HAP-1 (cell line): ENCODE measurements around the gene RSF1.
"Not testable (repeated sequence)": the region's sequence is repeated elsewhere in the genome, so short reads cannot be mapped to it uniquely, and the experiment has no call there.

Experiments used
- DNase-seq, 2 experiments: peaks; one replicate each; pipeline ENCODE4 v3.0.0-alpha.2; 2016 to 2020; ENCODE audit warnings: low spot score in 2 of 2
- H3K27me3 ChIP-seq: fragments of 250-450 bp; sonication (Bioruptor Pico); 2 replicates; pipeline ENCODE4 v1.5.1; 2020; ENCODE audit warnings: low read depth, mild to moderate bottlenecking, moderate library complexity
- H3K36me3 ChIP-seq: fragments of 250-450 bp; sonication (Bioruptor Pico); replicated peaks from 2 replicates; pipeline ENCODE4 v1.5.1; 2020; ENCODE audit warnings: mild to moderate bottlenecking
- H3K4me1 ChIP-seq: fragments of 250-450 bp; sonication (Bioruptor Pico); 2 replicates; pipeline ENCODE4 v1.5.1; 2020; ENCODE audit warnings: mild to moderate bottlenecking
- H3K4me3 ChIP-seq: fragments of 250-450 bp; sonication (Bioruptor Pico); 2 replicates; pipeline ENCODE4 v1.5.1; 2020; ENCODE audit warnings: mild to moderate bottlenecking, moderate library complexity
- H3K9me3 ChIP-seq: fragments of 250-450 bp; sonication (Bioruptor Pico); 2 replicates; pipeline ENCODE4 v1.5.1; 2020; ENCODE audit warnings: mild to moderate bottlenecking, moderate library complexity
- in situ Hi-C: fragments of 300-500 bp; cut with MboI; formaldehyde crosslinking; loops from 3 replicates; pipeline ENCODE4 v1.14.3; 2020; ENCODE audit warnings: low sequenced_read_pairs, inconsistent platforms, mixed read lengths

RSF1 gene

GRCh38 chr11:77642228-77642627 lies 178.3 kb downstream of the RSF1 start:
- Histone ChIP-seq H3K4me1 (peaks cover 6% of the 10 kb centered on the region), H3K36me3 (no peaks in the 10 kb centered on the region), H3K4me3 (no peak overlapping the region), H3K9me3 (no peaks in the 10 kb centered on the region), H3K27me3 (no peaks in the 10 kb centered on the region)
- in situ Hi-C loops, result no loop called here
- DNase-seq, result no peak

GRCh38 chr11:77637345-77638165 lies 183.0 kb downstream of the RSF1 start, which contains the start of gene CLNS1A:
Gene CLNS1A (minus strand): TSS chr11:77637794. CDS start chr11:77637714, 80 bp downstream.
- H3K4me1 ChIP-seq, result peaks cover 14% of the 10 kb centered on the region
- H3K27me3 ChIP-seq, result no peaks in the 10 kb centered on the region
- H3K4me3 ChIP-seq, result peak within 1 kb of the TSS; percentile 97
- no peaks in the 10 kb centered on the region for H3K9me3 ChIP-seq
- in situ Hi-C loops, result no loop called here
- H3K36me3 ChIP-seq, result peaks cover 6% of the 10 kb centered on the region
- DNase-seq, result peak; percentile 86 to 91

GRCh38 chr11:77636731-77637344 lies 183.7 kb downstream of the RSF1 start:
- in situ Hi-C loops, result no loop called here

GRCh38 chr11:77633926-77634325 lies 186.6 kb downstream of the RSF1 start:
- H3K4me3 ChIP-seq, in situ Hi-C loops, H3K36me3 ChIP-seq, H3K27me3 ChIP-seq, H3K9me3 ChIP-seq, DNase-seq: not testable (repeated sequence)
- H3K4me1 ChIP-seq, result peaks cover 30% of the 10 kb centered on the region

More at GRCh38 chr11:77636731-77637344, 183.7 kb downstream of the RSF1 start:
- peaks cover 6% of the 10 kb centered on the region for H3K36me3 ChIP-seq
- peak overlapping the region; percentile 97 for H3K4me3 ChIP-seq
- H3K4me1 ChIP-seq, result peaks cover 16% of the 10 kb centered on the region
- no peaks in the 10 kb centered on the region for H3K9me3 ChIP-seq
- H3K27me3 ChIP-seq, result no peaks in the 10 kb centered on the region
- no peak for DNase-seq

GRCh38 chr11:77630157-77630710 lies 190.3 kb downstream of the RSF1 start:
- H3K36me3 ChIP-seq, result peaks cover 13% of the 10 kb centered on the region
- peak in 1 of 2 experiments; percentile 57 for DNase-seq
- H3K4me1 ChIP-seq, result peaks cover 15% of the 10 kb centered on the region
- in situ Hi-C loops, result no loop called here
- no peak overlapping the region for H3K4me3 ChIP-seq
- H3K27me3 ChIP-seq, result no peaks in the 10 kb centered on the region
- H3K9me3 ChIP-seq, result no peaks in the 10 kb centered on the region

- no peaks in the 10 kb centered on the region for H3K9me3 ChIP-seq
- no peak overlapping the region for H3K4me3 ChIP-seq
- no peaks in the 10 kb centered on the region for H3K27me3 ChIP-seq
- DNase-seq, result peak; percentile 46 to 48
- H3K4me1 ChIP-seq, result no peaks in the 10 kb centered on the region
- in situ Hi-C loops, result no loop called here
- peaks cover 69% of the 10 kb centered on the region for H3K36me3 ChIP-seq
Observed at GRCh38 chr11:77619576-77620198, 200.8 kb downstream of the RSF1 start.

GRCh38 chr11:77617892-77618291 lies 202.6 kb downstream of the RSF1 start:
- Histone ChIP-seq H3K27me3 (no peaks in the 10 kb centered on the region), H3K4me3 (no peak overlapping the region), H3K4me1 (no peaks in the 10 kb centered on the region), H3K9me3 (no peaks in the 10 kb centered on the region), H3K36me3 (peaks cover 71% of the 10 kb centered on the region)
- no peak for DNase-seq
- in situ Hi-C loops, result no loop called here

GRCh38 chr11:77611921-77612320 lies 208.6 kb downstream of the RSF1 start:
- H3K4me3 ChIP-seq, result no peak overlapping the region
- peaks cover 70% of the 10 kb centered on the region for H3K36me3 ChIP-seq
- H3K27me3 ChIP-seq, result no peaks in the 10 kb centered on the region
- H3K4me1 ChIP-seq, result no peaks in the 10 kb centered on the region
- no peaks in the 10 kb centered on the region for H3K9me3 ChIP-seq
- in situ Hi-C loops, result no loop called here
- no peak for DNase-seq
